Lower leg skin (tissue), 3 donors: Measurements from ENCODE around the gene SBNO1.

Experiments used
- POLR2A ChIP-seq, 2 donors: fragments of 450-650 bp; IDR thresholded peaks; one replicate each; pipeline ENCODE4 v1.6.1; 2016 to 2017; ENCODE audit warnings: antibody characterized with exemption in 2 of 2, mild to moderate bottlenecking in 1 of 2, moderate library complexity in 1 of 2
- TF ChIP-seq, protein P1 (sequence below), 3 donors: fragments of 450-650 bp; IDR thresholded peaks; one replicate each; pipeline ENCODE4 v1.5.1; 2016; ENCODE audit warnings: antibody characterized with exemption in 3 of 3, mild to moderate bottlenecking in 3 of 3, moderate library complexity in 2 of 3

DNA sequence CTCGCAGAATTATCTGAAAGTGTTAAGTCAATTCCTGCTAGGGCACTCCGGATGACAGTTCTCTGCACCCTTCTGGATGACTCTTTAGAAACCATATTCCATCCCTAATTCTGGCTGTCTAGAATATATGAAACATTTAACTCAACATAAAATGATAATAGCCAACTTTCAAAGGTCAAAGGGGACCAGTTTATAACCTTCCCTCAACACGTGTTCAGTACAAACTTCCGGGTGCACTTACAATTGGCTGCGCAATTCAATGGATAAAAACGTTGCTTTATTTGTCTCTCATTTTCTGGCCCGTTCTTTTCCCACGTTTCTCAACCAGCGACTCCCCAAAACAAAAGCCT is 1.3 kb downstream of the SBNO1 start:
- TF ChIP-seq, protein P1, sequence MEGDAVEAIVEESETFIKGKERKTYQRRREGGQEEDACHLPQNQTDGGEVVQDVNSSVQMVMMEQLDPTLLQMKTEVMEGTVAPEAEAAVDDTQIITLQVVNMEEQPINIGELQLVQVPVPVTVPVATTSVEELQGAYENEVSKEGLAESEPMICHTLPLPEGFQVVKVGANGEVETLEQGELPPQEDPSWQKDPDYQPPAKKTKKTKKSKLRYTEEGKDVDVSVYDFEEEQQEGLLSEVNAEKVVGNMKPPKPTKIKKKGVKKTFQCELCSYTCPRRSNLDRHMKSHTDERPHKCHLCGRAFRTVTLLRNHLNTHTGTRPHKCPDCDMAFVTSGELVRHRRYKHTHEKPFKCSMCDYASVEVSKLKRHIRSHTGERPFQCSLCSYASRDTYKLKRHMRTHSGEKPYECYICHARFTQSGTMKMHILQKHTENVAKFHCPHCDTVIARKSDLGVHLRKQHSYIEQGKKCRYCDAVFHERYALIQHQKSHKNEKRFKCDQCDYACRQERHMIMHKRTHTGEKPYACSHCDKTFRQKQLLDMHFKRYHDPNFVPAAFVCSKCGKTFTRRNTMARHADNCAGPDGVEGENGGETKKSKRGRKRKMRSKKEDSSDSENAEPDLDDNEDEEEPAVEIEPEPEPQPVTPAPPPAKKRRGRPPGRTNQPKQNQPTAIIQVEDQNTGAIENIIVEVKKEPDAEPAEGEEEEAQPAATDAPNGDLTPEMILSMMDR (IDR thresholded peaks at IDR 0.05) = no peak
- TF ChIP-seq POLR2A (IDR thresholded peaks at IDR 0.05) = no peak
